Stimulated activated naive CD8-positive, alpha-beta T cell treated with anti-CD3 and anti-CD28 coated beads, Interleukin-15, amount 100 ng/mL, for 72 hours (primary cell): ENCODE data around the gene ELANE.
"Not testable (repeated sequence)": the region's sequence is repeated elsewhere in the genome, so short reads cannot be mapped to it uniquely, and the experiment has no call there.

ENCODE experiments used
- ATAC-seq: fragments of 150-1000 bp; cut with Tn5 transposase; 2 replicates; pipeline ENCODE4 v1.10.0; 2021; ENCODE audit warnings: mild to moderate bottlenecking, moderate library complexity
- DNase-seq, 2 donors: peaks; one replicate each; pipeline ENCODE4 v3.0.0; 2021 to 2022
- H3K27ac Mint-ChIP-seq, 2 donors: one replicate each; pipeline ENCODE4 v1.8.0; 2022; ENCODE audit warnings: mild to moderate bottlenecking in 2 of 2, mixed read lengths in 2 of 2, moderate library complexity in 2 of 2
- H3K27me3 Mint-ChIP-seq: one replicate; pipeline ENCODE4 v1.8.0; 2022; ENCODE audit warnings: mixed read lengths
- H3K4me1 Mint-ChIP-seq: one replicate; pipeline ENCODE4 v1.8.0; 2022; ENCODE audit warnings: mild to moderate bottlenecking, mixed read lengths
- H3K4me3 Mint-ChIP-seq, 2 donors: one replicate each; pipeline ENCODE4 v1.8.0; 2022; ENCODE audit warnings: mild to moderate bottlenecking in 2 of 2, mixed read lengths in 2 of 2, moderate library complexity in 1 of 2
- H3K9me3 Mint-ChIP-seq, 2 donors: one replicate each; pipeline ENCODE4 v1.8.0; 2022; ENCODE audit warnings: mixed read lengths in 2 of 2

Gene ELANE

GRCh38 chr19:824885-825284, 27.2 kb upstream of the ELANE start:
- DNase-seq (no peak), ATAC-seq (no peak)
- Mint-ChIP-seq H3K27ac (no peak overlapping the region), H3K4me3 (no peak overlapping the region), H3K9me3 (no peaks in the 10 kb centered on the region), H3K4me1 (no peaks in the 10 kb centered on the region), H3K27me3 (peaks cover 50% of the 10 kb centered on the region)

- Mint-ChIP-seq H3K27ac (no peak overlapping the region), H3K27me3 (peaks cover 56% of the 10 kb centered on the region), H3K4me1 (no peaks in the 10 kb centered on the region)
Measured at GRCh38 chr19:825897-826644, 26.0 kb upstream of the ELANE start.

GRCh38 chr19:827314-827709, 24.8 kb upstream of the ELANE start:
- H3K4me3 Mint-ChIP-seq, result no peak overlapping the region
- no peak for ATAC-seq
- no peak overlapping the region for H3K27ac Mint-ChIP-seq
- H3K4me1 Mint-ChIP-seq, result no peaks in the 10 kb centered on the region
- no peak for DNase-seq
- H3K9me3 Mint-ChIP-seq, result no peaks in the 10 kb centered on the region
- peaks cover 54% of the 10 kb centered on the region for H3K27me3 Mint-ChIP-seq

More at GRCh38 chr19:825897-826644, 26.0 kb upstream of the ELANE start:
- Mint-ChIP-seq H3K9me3 (no peaks in the 10 kb centered on the region), H3K4me3 (no peak overlapping the region)
- no peak for DNase-seq
- no peak for ATAC-seq

- ATAC-seq (no peak), DNase-seq (no peak)
- Mint-ChIP-seq H3K27me3 (peaks cover 51% of the 10 kb centered on the region), H3K4me1 (no peaks in the 10 kb centered on the region), H3K9me3 (no peaks in the 10 kb centered on the region), H3K4me3 (no peak within 1 kb of the TSS), H3K27ac (no peak within 1 kb of the TSS)
Measured at GRCh38 chr19:827710-828321, 24.3 kb upstream of the ELANE start, which contains the start of gene AZU1. Gene AZU1, plus strand, starts transcription at chr19:827837. Its CDS starts 10 bp downstream, at chr19:827847.

GRCh38 chr19:829129-829758, 22.9 kb upstream of the ELANE start:
- DNase-seq (no peak), ATAC-seq (no peak)
- Mint-ChIP-seq H3K9me3 (no peaks in the 10 kb centered on the region), H3K27me3 (peaks cover 39% of the 10 kb centered on the region), H3K4me1 (no peaks in the 10 kb centered on the region), H3K27ac (no peak overlapping the region), H3K4me3 (no peak overlapping the region)

- peaks cover 39% of the 10 kb centered on the region for H3K27me3 Mint-ChIP-seq
- no peak overlapping the region for H3K4me3 Mint-ChIP-seq
- H3K9me3 Mint-ChIP-seq, result no peaks in the 10 kb centered on the region
- H3K27ac Mint-ChIP-seq, result no peak overlapping the region
- no peaks in the 10 kb centered on the region for H3K4me1 Mint-ChIP-seq
- DNase-seq (no peak), ATAC-seq (no peak)
Measured at GRCh38 chr19:831407-832369, 20.4 kb upstream of the ELANE start.

- no peak overlapping the region for H3K27ac Mint-ChIP-seq
- peaks cover 38% of the 10 kb centered on the region for H3K27me3 Mint-ChIP-seq
- H3K4me3 Mint-ChIP-seq, result no peak overlapping the region
- no peaks in the 10 kb centered on the region for H3K9me3 Mint-ChIP-seq
- no peaks in the 10 kb centered on the region for H3K4me1 Mint-ChIP-seq
- no peak for ATAC-seq
- no peak for DNase-seq
Measured at GRCh38 chr19:834216-834615, 17.9 kb upstream of the ELANE start.

GRCh38 chr19:835210-835810, 16.8 kb upstream of the ELANE start:
- no peak overlapping the region for H3K27ac Mint-ChIP-seq
- H3K9me3 Mint-ChIP-seq, result no peaks in the 10 kb centered on the region
- ATAC-seq (peak; percentile 100), DNase-seq (no peak)
- peaks cover 38% of the 10 kb centered on the region for H3K27me3 Mint-ChIP-seq
- H3K4me3 Mint-ChIP-seq, result no peak overlapping the region
- no peaks in the 10 kb centered on the region for H3K4me1 Mint-ChIP-seq

GRCh38 chr19:840519-841206, 11.4 kb upstream of the ELANE start, which contains the start of gene PRTN3:
Gene PRTN3, plus strand, starts transcription at chr19:840999. Its CDS starts 10 bp downstream, at chr19:841009.
- DNase-seq, result no peak
- Mint-ChIP-seq H3K4me3 (no peak within 1 kb of the TSS), H3K4me1 (peaks cover 10% of the 10 kb centered on the region), H3K27ac (no peak within 1 kb of the TSS), H3K27me3 (peaks cover 49% of the 10 kb centered on the region), H3K9me3 (no peaks in the 10 kb centered on the region)
- ATAC-seq, result no peak

GRCh38 chr19:842802-843179, 9.3 kb upstream of the ELANE start:
- H3K4me1 Mint-ChIP-seq, result peaks cover 10% of the 10 kb centered on the region
- H3K9me3 Mint-ChIP-seq, DNase-seq, H3K4me3 Mint-ChIP-seq, ATAC-seq: not testable (repeated sequence)
- H3K27me3 Mint-ChIP-seq, result peaks cover 53% of the 10 kb centered on the region
- H3K27ac Mint-ChIP-seq, result peak overlapping the region in 1 of 2 donors; percentile 60

GRCh38 chr19:843180-843835, 8.8 kb upstream of the ELANE start:
- H3K27ac Mint-ChIP-seq, result peak overlapping the region in 1 of 2 donors; percentile 60
- H3K4me1 Mint-ChIP-seq, result peaks cover 10% of the 10 kb centered on the region
- H3K4me3 Mint-ChIP-seq, result no peak overlapping the region
- H3K27me3 Mint-ChIP-seq, result peaks cover 58% of the 10 kb centered on the region
- ATAC-seq (no peak), DNase-seq (no peak)
- no peaks in the 10 kb centered on the region for H3K9me3 Mint-ChIP-seq

- Mint-ChIP-seq H3K27me3 (peaks cover 64% of the 10 kb centered on the region), H3K4me1 (peaks cover 10% of the 10 kb centered on the region), H3K4me3 (peak overlapping the region; percentile 36 to 41), H3K9me3 (no peaks in the 10 kb centered on the region), H3K27ac (no peak overlapping the region)
- DNase-seq (no peak), ATAC-seq (no peak)
Measured at GRCh38 chr19:843836-844545, 8.1 kb upstream of the ELANE start.

- H3K4me1 Mint-ChIP-seq, result peaks cover 10% of the 10 kb centered on the region
- peak overlapping the region; percentile 36 to 41 for H3K4me3 Mint-ChIP-seq
- H3K9me3 Mint-ChIP-seq, result no peaks in the 10 kb centered on the region
- DNase-seq (no peak), ATAC-seq (no peak)
- peaks cover 70% of the 10 kb centered on the region for H3K27me3 Mint-ChIP-seq
- H3K27ac Mint-ChIP-seq, result peak overlapping the region in 1 of 2 donors; percentile 84
Measured at GRCh38 chr19:844546-844971, 7.5 kb upstream of the ELANE start.
